Uterus (tissue), 2 donors: ENCODE results near the gene SCFD2.

Experiments
- CTCF ChIP-seq, 4 experiments: fragments of 200-600 bp in 2 of 4; fragments of 450-650 bp in 2 of 4; sonication (generic) in 2 of 4; IDR thresholded peaks; one replicate each; pipeline ENCODE4 v1.5.1; 2016 to 2019; ENCODE audit warnings: antibody characterized with exemption in 4 of 4, mild to moderate bottlenecking in 2 of 4, moderate library complexity in 1 of 4
- POLR2A ChIP-seq, 2 donors: fragments of 450-650 bp; IDR thresholded peaks; one replicate each; pipeline ENCODE4 v1.6.1; 2016; ENCODE audit warnings: antibody characterized with exemption in 2 of 2, mild to moderate bottlenecking in 1 of 2, moderate library complexity in 1 of 2

GRCh38 chr4:52962721-52963120 lies 403.1 kb downstream of the SCFD2 start:
- TF ChIP-seq CTCF (IDR thresholded peaks at IDR 0.05) (no peak), POLR2A (IDR thresholded peaks at IDR 0.05) (no peak)
